GM21619 (cell line): ENCODE measurements around the gene MS4A4E.
"Not testable (repeated sequence)": the region's sequence is repeated elsewhere in the genome, so short reads cannot be mapped to it uniquely, and the experiment has no call there.

Experiments used
- ATAC-seq: cut with Tn5 transposase; IDR thresholded peaks from one replicate; pipeline ENCODE4 v1.9.1; 2021; ENCODE audit not compliant: unreplicated experiment

MS4A4E gene

DNA sequence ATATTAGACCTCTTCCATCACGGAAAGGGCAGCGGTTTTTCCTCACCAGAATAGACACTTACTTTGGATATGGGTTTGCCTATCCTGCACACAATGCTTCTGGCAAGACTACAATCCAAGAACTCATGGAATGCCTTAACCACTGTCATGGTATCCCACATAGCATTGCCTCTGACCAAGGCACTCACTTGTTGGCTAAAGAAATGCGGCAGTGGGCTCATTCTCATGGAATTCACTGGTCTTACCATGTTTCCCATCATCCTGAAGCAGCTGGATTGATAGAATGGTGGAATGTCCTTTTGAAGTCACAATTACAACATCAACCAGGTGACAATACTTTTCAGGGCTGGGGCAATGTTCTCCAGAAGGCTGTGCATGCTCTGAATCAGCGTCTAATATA lies 20.8 kb downstream of the MS4A4E start:
- ATAC-seq, result no peak

DNA sequence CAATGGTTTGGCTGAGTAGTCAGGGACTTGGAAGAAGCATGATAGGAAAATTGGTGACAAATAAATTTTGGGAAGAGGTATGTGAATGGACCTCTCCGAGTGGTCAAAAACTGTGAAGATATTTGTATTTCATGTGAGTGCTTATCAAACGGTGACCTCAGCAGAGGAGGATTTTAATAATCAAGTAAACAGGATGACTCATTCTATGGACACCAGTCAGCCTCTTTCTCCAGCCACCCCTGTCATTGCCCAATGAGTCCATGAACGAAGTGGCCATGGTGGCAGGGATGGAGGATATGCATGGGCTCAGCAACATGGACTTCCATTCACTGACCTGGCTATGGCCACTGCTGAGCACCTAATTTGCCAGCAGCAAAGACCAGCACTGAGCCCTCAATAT lies 21.2 kb downstream of the MS4A4E start:
- ATAC-seq, result no peak

DNA sequence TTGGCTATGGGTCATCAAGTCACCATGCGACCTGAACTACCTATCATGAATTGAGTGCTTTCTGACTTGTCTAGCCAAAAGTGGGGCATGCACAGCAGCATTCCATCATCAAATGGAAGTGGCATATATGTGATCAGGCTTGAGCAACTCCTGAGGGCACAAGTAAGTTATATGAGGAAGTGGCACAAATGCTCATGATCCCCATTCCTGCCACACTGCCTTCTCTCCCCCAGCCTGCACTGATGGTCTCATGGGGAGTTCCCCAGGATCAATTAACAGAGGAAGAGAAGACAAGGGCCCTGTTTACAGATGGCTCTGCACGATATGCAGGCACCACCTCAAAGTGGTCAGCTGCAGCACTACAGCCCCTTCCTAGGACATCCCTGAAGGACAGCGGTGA lies 21.8 kb downstream of the MS4A4E start:
- no peak for ATAC-seq

DNA sequence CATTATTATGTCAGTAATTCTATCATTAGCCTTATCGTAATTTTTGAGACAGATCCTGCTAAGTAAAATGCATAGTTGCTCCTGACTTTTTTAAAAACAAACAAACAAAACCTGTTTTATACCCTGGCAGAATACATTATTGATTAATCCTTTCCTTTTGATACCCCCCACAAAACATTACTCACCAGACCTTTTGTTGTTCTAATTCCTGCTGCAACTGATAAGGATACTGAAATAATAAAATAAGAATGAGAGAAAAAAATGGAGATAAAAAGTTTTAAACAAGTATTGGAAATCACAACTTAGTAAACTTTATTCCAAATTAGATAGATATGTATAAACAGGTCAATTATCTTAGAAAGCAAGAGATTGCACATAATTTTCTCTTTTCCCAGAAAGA lies 28.6 kb downstream of the MS4A4E start:
- no peak for ATAC-seq

DNA sequence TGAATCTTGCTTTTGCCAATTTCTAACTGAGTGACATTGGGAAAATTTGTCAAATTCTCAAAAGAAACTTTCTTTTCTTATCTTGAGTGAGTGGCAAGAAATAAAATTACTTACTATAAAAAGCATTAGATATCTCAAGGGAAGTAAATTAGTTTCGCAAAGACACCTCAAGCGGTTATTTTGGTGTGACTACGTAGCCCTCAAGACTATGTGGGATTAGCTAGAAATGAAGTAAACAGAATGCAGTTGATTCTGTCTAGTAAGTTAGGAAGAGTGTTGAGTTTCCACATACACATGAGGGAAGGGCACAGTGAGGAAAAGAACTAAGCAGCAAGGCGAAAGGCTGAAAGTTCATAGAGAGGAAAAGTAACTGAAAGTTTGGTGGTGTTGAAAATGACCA lies 31.7 kb downstream of the MS4A4E start:
- ATAC-seq, result no peak

DNA sequence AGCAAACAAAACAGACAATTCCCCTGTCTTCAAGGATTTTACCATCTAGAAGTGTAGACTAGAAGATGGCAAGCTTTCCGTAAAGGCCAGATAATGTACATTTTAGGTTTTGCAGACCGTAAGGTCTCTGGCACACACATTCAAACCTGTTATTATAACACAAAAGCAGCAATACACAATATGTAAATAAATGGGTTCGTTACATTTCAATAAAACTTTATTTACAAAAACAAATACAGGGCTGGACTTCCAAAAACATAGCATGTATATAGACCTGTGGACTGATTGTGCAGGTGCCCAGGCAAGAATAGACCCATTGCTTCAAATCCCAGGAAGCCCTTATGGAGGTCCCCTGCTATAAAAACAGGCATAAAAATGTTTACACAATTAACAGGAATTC lies 33.0 kb downstream of the MS4A4E start:
- no peak for ATAC-seq

DNA sequence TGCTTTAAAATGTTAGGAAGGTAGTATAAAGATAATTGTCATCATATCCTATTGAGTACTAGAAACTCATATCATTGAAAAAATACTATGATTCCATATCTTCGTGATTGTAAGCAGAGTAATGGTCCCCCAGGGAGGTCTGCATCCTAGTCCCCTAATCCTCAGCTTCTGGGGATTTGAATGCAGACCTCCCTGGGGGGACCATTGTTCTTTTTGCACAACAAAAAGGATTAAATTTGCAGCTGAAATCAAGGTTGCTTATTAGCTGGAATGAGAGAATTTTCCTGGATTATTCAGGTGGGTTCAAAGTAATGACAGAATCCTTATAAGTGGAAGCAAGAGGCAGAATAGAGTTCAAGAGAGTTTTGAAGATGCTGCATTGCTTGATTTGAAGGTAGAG lies 34.0 kb downstream of the MS4A4E start:
- no peak for ATAC-seq

DNA sequence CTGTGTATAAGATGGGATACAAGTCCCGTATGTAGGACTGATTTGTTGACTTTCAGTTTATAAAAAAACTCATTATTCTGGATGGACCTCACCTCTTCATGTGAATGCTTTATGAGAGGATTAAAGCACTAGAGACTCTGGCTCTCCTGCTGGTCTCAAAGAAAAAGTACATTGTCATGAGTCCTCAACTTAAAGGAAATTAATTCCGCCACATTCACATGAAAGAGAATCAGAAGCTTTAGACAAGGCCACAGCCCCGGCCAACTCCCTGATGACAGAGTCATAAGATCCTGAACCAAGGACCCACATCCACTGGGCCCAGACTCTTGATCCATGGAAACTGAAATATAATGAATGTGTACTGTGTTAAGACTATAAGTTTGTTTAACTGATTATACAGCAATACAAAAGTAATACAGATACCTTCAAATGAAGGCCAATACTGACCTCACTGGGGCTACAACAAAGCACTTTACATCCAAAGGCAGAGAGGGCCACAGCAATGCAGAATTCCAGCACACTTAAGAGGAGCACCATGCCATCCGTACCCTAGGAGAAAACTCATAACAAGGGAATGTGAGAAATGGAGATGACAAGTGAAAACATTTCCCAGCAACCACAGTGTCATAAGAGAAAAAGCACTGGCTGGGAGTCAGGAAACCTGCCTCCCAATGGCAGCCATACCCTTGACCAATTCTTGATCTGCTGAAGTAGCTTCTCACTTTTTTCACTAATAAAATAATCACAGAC lies 34.6 kb downstream of the MS4A4E start:
- ATAC-seq, result no peak

DNA sequence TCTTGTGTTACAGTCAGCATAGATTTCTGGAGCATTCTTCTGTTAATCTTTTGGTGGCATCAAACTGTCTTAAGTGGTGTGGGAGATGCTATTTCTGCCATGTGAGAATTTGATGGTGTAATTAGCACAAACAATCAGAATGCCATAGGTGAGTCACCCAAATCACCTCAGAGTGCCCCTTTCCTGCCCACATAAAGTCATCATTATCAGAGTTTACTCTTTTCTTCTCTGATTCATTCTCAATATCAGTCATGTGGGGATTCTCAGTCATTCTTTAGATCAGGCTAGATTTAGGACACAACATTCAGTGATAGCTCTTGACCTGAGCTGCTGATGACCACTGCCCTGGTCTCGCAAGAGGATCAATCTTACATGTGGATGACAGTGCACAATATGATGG lies 36.3 kb downstream of the MS4A4E start:
- no peak for ATAC-seq

DNA sequence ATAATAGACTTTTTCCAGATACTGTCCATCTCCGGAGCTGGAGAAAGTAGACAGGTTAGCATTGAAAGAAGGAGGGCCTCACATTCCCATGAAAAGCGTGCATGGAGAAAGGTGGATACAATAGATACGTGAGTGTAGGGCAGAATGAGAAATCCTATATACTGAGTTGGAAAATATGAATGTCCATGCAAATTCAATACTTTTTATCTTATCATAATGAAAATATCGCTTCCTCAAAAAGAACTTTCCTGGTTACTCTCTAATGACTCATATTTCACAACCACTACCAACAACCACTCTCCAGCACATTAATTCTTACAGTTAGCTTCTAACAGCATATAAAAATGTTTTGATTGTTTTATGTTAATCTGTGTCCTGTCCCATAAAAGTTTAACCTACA lies 38.0 kb downstream of the MS4A4E start:
- peak; percentile 38 for ATAC-seq

DNA sequence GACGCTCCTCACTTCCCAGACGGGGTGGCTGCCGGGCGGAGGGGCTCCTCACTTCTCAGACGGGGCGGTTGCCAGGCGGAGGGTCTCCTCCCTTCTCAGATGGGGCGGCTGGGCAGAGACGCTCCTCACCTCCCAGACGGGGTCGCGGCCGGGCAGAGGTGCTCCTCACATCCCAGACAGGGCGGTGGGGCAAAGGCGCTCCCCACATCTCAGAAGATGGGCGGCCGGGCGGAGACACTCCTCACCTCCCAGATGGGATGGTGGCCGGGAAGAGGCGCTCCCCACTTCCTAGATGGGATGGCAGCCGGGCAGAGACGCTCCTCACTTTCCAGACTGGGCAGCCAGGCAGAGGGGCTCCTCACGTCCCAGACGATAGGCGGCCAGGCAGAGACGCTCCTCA lies 41.6 kb downstream of the MS4A4E start:
- not testable (repeated sequence) for ATAC-seq

DNA sequence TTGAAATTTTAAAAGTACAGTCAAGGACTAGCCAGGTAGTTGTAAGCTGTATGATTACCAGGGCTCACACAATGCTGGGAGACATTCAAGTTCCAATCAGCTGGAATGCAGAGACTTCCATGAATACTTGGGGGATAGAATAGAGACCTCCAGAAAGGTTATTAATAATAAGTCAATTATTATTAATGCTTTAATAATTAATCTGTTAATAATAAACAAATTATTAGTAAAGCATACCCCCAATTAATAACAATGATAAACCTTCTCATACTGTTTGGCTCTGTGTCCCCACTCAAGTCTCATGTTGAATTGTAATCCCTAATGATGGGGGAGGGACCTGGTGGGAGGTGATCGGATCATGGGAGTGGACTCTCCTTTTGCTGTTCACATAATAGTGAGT lies 45.5 kb downstream of the MS4A4E start:
- ATAC-seq, result no peak

DNA sequence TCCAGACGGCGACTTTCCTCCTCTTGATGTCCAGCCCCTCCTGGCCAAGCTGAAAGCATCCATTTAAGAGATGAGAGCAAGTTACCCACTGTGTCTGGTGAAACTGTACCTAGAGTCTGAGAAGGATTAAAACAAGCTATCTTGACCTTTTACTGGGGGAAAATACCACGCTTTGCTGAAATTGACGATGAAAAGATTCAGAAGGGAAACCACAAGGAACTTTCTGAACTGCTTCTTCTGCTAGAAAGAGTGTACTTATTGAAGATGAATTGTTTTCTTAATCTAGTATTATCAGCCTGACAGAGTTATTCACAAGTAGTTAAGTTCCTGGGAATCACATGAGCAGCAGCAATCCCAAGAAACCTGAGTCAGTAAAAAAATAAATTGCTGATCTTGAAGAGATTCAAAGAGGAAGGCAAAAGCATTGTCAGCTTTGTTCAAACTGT lies 47.0 kb downstream of the MS4A4E start:
- ATAC-seq, result peak; percentile 63

DNA sequence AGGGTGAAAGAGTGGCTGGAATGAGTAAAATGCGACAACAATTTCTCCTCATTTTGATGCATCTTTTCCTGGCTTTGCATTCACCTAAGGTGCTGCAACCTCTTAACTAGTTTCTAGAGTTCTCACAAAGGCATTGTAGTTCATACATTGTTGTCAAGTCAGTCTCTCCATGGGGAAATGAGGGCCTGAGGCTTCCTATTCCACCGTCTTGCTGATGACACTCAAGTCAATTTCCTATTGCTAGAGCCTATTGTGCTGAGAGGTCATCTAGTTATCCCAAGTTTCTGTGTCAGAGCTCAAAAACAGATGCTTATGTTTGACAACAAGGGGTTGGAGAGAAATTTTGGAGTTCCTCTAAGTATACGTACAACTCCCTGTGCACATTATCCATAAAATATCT lies 48.4 kb downstream of the MS4A4E start:
- ATAC-seq, result no peak

DNA sequence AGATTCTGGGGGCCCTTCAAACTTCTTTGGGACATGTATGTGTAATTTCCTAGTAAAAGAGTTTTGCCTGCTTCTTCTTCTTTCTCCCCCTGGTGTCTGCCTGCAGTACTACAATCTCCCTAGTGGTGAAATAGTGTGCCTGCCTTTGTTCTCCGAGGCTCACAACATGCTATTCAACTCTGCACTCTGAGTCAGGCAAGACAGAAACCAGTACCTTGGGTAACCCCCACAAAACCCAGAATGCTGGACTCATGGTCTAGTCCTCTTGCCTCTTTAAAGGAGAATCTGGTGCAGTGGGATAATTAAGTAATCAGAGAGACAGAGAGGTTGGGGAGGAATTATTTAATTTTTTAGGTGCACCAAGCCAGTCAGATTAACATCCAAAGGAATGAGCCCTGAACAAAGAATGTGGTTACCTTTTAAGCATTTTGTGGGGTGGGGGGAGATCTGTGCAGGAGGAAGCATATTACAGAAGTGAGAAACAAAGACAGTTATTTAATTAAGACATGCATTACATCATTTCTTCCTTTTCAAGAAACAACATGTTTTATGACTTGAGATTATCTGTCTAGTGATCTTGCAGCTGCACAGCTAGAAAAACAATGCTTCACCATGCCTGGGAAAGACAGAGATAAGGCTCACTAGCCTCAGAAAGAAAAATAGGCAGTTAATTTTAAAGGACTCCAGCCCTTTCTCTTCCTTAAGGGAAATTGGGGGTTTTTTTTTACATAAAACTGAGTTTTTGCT lies 49.1 kb downstream of the MS4A4E start:
- peak; percentile 84 for ATAC-seq

DNA sequence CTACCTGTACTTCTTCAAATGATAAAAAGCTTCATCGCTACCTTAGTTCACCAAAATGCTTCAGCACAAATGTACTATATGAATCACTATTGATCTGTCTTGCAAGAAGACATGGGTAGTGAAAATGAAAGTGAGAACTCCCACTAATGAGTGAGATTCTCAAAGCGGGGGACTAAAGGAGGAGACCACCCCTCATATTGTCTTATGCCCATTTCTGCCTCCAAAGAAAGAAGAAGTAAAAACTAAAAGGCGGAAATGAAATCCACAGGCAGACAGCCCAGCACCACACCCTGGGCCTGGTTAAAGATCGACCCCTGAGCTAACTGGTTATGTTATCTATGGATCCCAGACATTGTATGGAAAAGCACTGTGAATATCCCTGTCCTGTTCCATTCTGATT lies 50.4 kb downstream of the MS4A4E start:
- not testable (repeated sequence) for ATAC-seq

DNA sequence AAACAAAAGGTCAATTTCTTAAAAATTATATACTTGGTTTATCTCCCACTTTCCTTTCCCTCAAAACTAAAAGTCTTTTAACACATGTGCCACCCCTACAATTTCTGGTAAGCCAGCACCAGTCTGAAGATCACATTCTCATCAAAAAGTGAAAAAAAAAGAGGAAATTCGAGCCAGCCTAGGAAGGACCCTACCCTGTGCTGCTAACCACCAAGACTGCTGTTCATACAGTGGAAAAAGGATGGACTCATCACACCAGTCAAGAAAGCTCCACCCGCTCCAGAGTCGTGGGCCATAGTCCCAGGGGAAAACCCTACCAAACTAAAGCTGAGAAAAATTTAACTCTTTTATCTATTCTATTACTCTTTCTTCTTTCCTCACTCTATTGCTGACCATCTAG lies 54.5 kb downstream of the MS4A4E start:
- not testable (repeated sequence) for ATAC-seq

DNA sequence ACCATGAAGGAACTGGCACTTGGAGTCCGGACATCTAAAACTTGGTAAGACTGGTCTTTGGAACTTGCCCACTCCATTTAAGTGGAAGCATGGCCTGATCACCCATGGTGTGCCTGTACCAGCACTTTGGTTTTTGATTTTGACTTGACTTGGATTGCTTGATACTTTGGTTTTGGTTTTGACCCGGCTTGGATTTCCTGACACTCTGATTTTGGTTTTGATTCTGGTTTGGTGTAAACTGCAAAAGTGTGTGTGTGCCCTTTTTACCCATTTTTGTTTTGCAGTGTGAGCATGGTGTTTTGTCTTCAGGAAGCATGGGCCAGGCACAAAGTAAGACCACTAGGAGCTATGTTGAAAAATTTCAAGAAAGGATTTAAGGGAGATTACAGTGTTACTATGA lies 56.8 kb downstream of the MS4A4E start:
- not testable (repeated sequence) for ATAC-seq

DNA sequence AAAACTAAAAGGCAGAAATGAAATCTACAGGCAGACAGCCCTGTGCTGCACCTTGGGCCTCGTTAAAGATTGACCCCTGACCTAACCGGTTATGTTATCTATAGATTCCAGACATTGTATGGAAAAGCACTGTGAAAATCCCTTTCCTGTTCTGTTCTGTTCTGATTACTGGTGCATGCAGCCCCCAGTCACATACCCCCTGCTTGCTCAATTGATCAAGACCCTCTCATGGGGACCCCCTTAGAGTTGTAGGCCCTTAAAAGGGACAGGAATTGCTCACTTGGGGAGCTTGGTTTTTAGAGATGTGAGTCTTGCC lies 57.5 kb downstream of the MS4A4E start:
- ATAC-seq, result not testable (repeated sequence)

DNA sequence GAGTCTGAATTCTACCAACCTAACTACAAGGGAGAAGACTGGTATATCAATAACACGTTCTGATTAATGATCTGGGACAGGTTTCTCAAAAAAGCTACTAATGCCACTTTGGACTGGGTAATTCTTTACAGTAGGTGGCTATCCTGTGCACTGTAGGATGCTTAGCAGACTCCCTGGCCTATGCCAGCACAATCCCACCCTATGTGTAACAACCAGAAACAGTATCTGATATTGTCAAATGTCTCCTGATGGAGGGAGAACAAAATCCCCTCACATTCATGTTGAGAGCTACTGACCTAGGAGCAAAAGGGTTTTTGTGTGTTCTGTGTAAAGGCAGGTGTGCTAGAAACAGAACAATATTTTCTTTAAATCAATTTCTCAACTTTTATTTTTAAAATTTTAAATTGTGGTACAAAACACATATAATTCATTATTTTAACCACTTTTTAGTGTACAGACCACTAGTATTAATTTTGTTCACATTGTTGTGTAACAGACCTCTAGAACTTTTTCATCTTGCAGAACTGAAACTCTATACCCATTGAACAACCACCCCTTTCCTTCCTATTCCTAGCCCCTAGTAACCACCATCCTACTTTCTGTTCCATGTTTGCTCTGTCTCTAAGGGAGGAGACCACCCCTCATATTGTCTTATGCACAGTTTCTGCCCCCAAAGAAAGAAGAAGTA lies 58.0 kb downstream of the MS4A4E start:
- no peak for ATAC-seq

DNA sequence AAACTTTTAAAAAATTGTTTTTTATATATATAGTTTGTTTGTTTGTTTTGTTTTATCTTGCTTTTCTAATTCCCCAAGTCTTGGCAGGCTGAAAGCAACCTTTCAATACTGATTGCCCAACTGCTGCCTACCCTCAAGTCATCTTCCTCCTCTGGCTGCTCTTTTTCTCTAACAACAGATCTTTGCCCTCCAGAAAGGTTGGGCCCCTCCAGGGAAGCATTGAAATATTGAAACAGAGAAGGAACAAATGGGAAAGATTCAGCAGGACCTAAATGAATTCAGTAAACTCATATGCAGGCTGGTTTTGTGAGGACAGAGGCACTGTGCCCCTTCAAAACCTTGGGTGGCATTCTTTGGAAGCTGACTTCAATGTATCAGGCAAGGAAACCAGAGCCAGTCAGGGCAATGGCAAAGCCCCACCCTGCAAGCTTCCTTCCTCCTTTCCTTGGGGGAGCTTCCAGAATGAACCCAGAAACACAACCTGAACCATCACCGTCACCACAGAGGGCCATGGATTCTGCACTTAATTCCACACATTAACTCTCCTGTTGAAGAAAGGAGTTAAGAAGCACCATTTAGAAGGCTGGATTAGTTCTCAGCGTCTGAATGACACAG lies 59.2 kb downstream of the MS4A4E start:
- no peak for ATAC-seq
